PFSK-1 (cell line): Measurements from ENCODE around the gene RAP1GAP.

Source experiments
- FOXP2 ChIP-seq: optimal IDR thresholded peaks from 2 replicates; pipeline ENCODE3; 2011; ENCODE audit warnings: borderline replicate concordance, control low read depth, inconsistent platforms; ENCODE audit not compliant: insufficient read depth; ENCODE audit errors: extremely low read length, extremely low read depth
- POLR2AphosphoS5 ChIP-seq: IDR thresholded peaks from 2 replicates; pipeline ENCODE4 v1.6.1; 2012; ENCODE audit warnings: low read depth, mild to moderate bottlenecking, control low read depth, low read length, moderate library complexity
- REST ChIP-seq, 2 experiments: IDR thresholded peaks; 2 replicates each; pipeline versions ENCODE4 v1.6.1 to v1.8.0; 2011 to 2012; ENCODE audit warnings: low read depth in 2 of 2, low read length in 2 of 2, control low read depth in 1 of 2, inconsistent platforms in 1 of 2, mild to moderate bottlenecking in 1 of 2, moderate library complexity in 1 of 2; ENCODE audit not compliant: insufficient read depth in 1 of 2
- SIN3A ChIP-seq: IDR thresholded peaks from 2 replicates; pipeline ENCODE4 v1.6.1; 2012; ENCODE audit warnings: mild to moderate bottlenecking, low read length, moderate library complexity, borderline replicate concordance; ENCODE audit not compliant: insufficient read depth
- TAF1 ChIP-seq: IDR thresholded peaks from 2 replicates; pipeline ENCODE4 v1.6.1; 2012; ENCODE audit warnings: low read length, control low read depth, borderline replicate concordance; ENCODE audit not compliant: insufficient read depth

Gene RAP1GAP

GRCh38 chr1:21634806-21635535 lies 34.2 kb downstream of the RAP1GAP start:
- TF ChIP-seq SIN3A (no peak), TAF1 (no peak), REST (IDR thresholded peaks at IDR 0.05; ENCODE audit: insufficient read depth in 1 of 2, low read depth in 2 of 2, low read length in 2 of 2) (no peak), FOXP2 (no peak), POLR2AphosphoS5 (no peak)

GRCh38 chr1:21633992-21634805 lies 35.0 kb downstream of the RAP1GAP start:
- TF ChIP-seq TAF1 (no peak), SIN3A (no peak), POLR2AphosphoS5 (no peak), FOXP2 (no peak), REST (IDR thresholded peaks at IDR 0.05; ENCODE audit: insufficient read depth in 1 of 2, low read depth in 2 of 2, low read length in 2 of 2) (no peak)

DNA sequence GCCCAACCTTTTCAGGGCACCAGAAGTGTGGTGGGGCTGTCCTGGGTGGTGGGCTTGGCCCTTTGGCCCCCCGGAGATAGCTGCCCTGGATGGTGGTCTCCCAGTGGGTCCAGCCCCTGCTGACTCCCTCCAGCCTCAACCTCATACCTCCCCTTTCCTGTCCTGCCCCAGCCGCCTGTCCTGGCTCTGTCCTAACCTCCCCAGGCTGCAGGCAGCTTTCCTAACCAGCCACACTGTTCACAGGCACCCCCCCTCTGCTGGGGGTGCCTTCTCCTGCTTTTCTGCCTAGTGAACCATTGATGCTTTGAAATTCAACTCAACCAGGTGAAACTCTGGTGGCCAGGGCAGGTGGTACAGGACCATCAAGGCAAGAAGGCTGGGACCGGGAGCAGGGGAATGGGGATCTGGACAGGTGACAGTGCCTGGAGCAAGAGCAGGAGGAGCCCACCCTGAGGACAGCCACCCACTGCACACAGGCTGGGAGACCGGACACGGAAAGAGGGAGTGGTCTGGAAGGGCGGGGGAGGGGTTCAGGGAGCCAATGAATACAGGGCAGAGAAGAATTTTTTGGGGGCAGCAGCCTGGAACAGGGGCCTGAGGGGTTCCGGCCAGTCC lies 35.9 kb downstream of the RAP1GAP start:
- no peak for TF ChIP-seq SIN3A
- no peak for TF ChIP-seq TAF1
- TF ChIP-seq REST (IDR thresholded peaks at IDR 0.05; ENCODE audit: insufficient read depth in 1 of 2, low read depth in 2 of 2, low read length in 2 of 2) = no peak
- no peak for TF ChIP-seq POLR2AphosphoS5
- TF ChIP-seq FOXP2 = no peak

GRCh38 chr1:21631944-21632887 lies 36.9 kb downstream of the RAP1GAP start:
- TF ChIP-seq FOXP2 (no peak), TAF1 (no peak), REST (IDR thresholded peaks at IDR 0.05; ENCODE audit: insufficient read depth in 1 of 2, low read depth in 2 of 2, low read length in 2 of 2) (no peak), POLR2AphosphoS5 (no peak), SIN3A (no peak)
